ENCODE results near the gene SCN8A.

DNA sequence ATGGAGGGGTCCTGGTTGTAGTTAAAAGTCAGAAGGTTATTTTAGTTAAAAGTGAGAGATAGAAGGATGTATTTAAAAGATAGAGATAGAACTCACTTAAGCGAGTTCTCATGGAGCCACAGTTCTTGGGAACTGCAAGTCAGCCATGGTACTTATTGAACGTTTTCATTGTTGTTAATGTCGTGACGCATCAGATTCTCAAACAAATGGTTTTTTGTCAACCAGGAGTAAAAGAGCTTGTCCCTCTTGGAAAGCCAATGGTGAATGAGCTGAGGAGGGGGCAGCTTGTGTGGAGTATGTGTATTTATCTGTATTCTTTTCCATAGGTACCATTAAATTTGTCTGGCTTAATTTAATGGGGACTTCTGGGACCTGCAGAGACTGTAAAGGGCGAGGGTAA is 188.8 kb downstream of the SCN8A start:
- TF ChIP-seq GATA2 (IDR thresholded peaks at IDR 0.05; ENCODE audit: low read depth, low read length), result no peak
- no peak for TF ChIP-seq GATA3 (IDR thresholded peaks at IDR 0.05; ENCODE audit: low read depth, low read length)
